K562 (cell line): ENCODE results near the gene MLH3. TPM values are rescaled to one million over a fixed set of nuclear protein-coding genes. Genes with fewer than 3 reads are reported as not detected.

ENCODE experiments used
- BCLAF1 ChIP-seq, 2 experiments: fragments of 450-650 bp in 1 of 2; IDR thresholded peaks; 2 replicates each; pipeline ENCODE4 v1.6.1; 2011 to 2017; ENCODE audit warnings: low read depth in 2 of 2, antibody characterized with exemption in 1 of 2, borderline replicate concordance in 1 of 2, low read length in 1 of 2, mild to moderate bottlenecking in 1 of 2, mixed read lengths in 1 of 2; ENCODE audit not compliant: control insufficient read depth in 1 of 2
- BHLHE40 ChIP-seq: IDR thresholded peaks from 2 replicates; pipeline ENCODE4 v1.6.1; 2011; ENCODE audit warnings: low read length, improper control_type of control experiment
- FOXA1 ChIP-seq: fragments of 450-650 bp; IDR thresholded peaks from 2 replicates; pipeline ENCODE4 v1.6.1; 2016; ENCODE audit warnings: mild to moderate bottlenecking, borderline replicate concordance
- FOXP1 ChIP-seq: sonication (generic); formaldehyde crosslinking; IDR thresholded peaks from 2 replicates; pipeline ENCODE4 v1.8.0; 2022; ENCODE audit warnings: mild to moderate bottlenecking, missing genetic modification reagents
- HDAC1 ChIP-seq, 2 experiments: fragments of 450-650 bp; IDR thresholded peaks; 2 replicates each; pipeline ENCODE4 v1.6.1; 2016 to 2017; ENCODE audit warnings: inconsistent platforms in 1 of 2, mild to moderate bottlenecking in 1 of 2, moderate library complexity in 1 of 2
- MEIS2 ChIP-seq: fragments of 450-650 bp; IDR thresholded peaks from 2 replicates; pipeline ENCODE4 v1.6.1; 2014; ENCODE audit warnings: mild to moderate bottlenecking; ENCODE audit not compliant: partially characterized antibody
- MXI1 ChIP-seq: IDR thresholded peaks from 2 replicates; pipeline ENCODE4 v1.6.1; 2011; ENCODE audit warnings: low read depth, mild to moderate bottlenecking, improper control_type of control experiment, low read length
- MYBL2 ChIP-seq, 2 experiments: fragments of 450-650 bp in 1 of 2; sonication (generic) in 1 of 2; formaldehyde crosslinking in 1 of 2; IDR thresholded peaks; 2 replicates each; pipeline versions ENCODE4 v1.6.1 to v1.8.1; 2017 to 2022; ENCODE audit warnings: borderline replicate concordance in 1 of 2, inconsistent platforms in 1 of 2, low read depth in 1 of 2, mild to moderate bottlenecking in 1 of 2, missing genetic modification reagents in 1 of 2, moderate library complexity in 1 of 2
- POLR2AphosphoS5 ChIP-seq: IDR thresholded peaks from 2 replicates; pipeline ENCODE4 v1.6.1; 2011; ENCODE audit warnings: mild to moderate bottlenecking, low read depth, low read length, moderate library complexity; ENCODE audit not compliant: control insufficient read depth, insufficient read depth
- SNIP1 ChIP-seq: fragments of 450-650 bp; IDR thresholded peaks from 2 replicates; pipeline ENCODE4 v1.7.1; 2017; ENCODE audit warnings: low read depth, mild to moderate bottlenecking
- SNRNP70 ChIP-seq: fragments of 200-400 bp; formaldehyde crosslinking; optimal IDR thresholded peaks from 2 replicates; pipeline ENCODE3; 2017; ENCODE audit warnings: low read depth, low read length
- TAF1 ChIP-seq: IDR thresholded peaks from 2 replicates; pipeline ENCODE4 v1.6.1; 2011; ENCODE audit warnings: mild to moderate bottlenecking, low read length, moderate library complexity; ENCODE audit not compliant: insufficient read depth, control insufficient read depth, severe bottlenecking; ENCODE audit errors: extremely low read depth
- ZBTB11 ChIP-seq, 3 experiments: fragments of 200-800 bp in 1 of 3; fragments of 250-450 bp in 1 of 3; fragments of 450-650 bp in 1 of 3; sonication (Bioruptor Pico) in 1 of 3; sonication (Bioruptor generic) in 1 of 3; formaldehyde crosslinking in 1 of 3; IDR thresholded peaks; 2 replicates each; pipeline versions ENCODE4 v1.6.1 to v1.8.0; 2016 to 2022; ENCODE audit warnings: mild to moderate bottlenecking in 2 of 3, missing genetic modification characterization in 2 of 3, missing compliant biosample characterization in 1 of 3, moderate library complexity in 1 of 3
- ZNF395 ChIP-seq: fragments of 200-800 bp; sonication (Bioruptor generic); IDR thresholded peaks from 2 replicates; pipeline ENCODE4 v1.6.1; 2017; ENCODE audit warnings: missing genetic modification characterization, missing compliant biosample characterization
- ZNF41 ChIP-seq: fragments of 250-450 bp; sonication (Bioruptor Pico); conservative IDR thresholded peaks from 2 replicates; pipeline ENCODE4 v1.4.0; 2020; ENCODE audit warnings: mild to moderate bottlenecking
- ZNF583 ChIP-seq: fragments of 250-450 bp; sonication (Bioruptor Pico); IDR thresholded peaks from 2 replicates; pipeline ENCODE4 v1.4.0; 2020
- polyA plus RNA-seq, 8 experiments: library from polyadenylated mRNA; depleted of rRNA in 4 of 8; stranded (reverse) in 5 of 8; unstranded in 3 of 8; fragments of >200 nt; fragmentation: Nextera tagmentation in 2 of 8; fragmentation: Illumina TruSeq in 1 of 8; extraction: Ambion mirVana in 2 of 8; extraction: Trizol in 1 of 8; gene quantifications; 2 replicates each; pipeline versions ENCODE4 v1.2.1 to v1.2.3, GENCODE V29; 2011 to 2014; ENCODE audit warnings: inconsistent platforms in 1 of 8, missing spikeins in 1 of 8
- total RNA-seq, 7 experiments: library from RNA; depleted of rRNA in 6 of 7; stranded (reverse); fragments of >200 nt in 6 of 7; fragmentation: Illumina TruSeq in 2 of 7; extraction: Trizol in 2 of 7; gene quantifications; 2 replicates each; pipeline versions ENCODE4 v1.2.1 to v1.2.3, GENCODE V29; 2011 to 2021; ENCODE audit warnings: low replicate concordance in 1 of 7

The MLH3 gene
- total and polyA plus RNA-seq, 9 of the 15 experiments (the other 6 are each of a cell fraction or from before 2014, with no cell fraction given), result 5.9 to 15.3 (median 10.7) TPM

- peak; percentile 41; the same call in 1 of the 2 replicates for TF ChIP-seq SNIP1
- no peak for TF ChIP-seq ZBTB11 (CRISPR knock-in tag; IDR thresholded peaks at IDR 0.05)
- no peak for TF ChIP-seq MXI1
- no peak for TF ChIP-seq TAF1
- peak; percentile 93 for TF ChIP-seq MEIS2
- peak; percentile 12 for TF ChIP-seq BHLHE40
- TF ChIP-seq BCLAF1 (IDR thresholded peaks at IDR 0.05; ENCODE audit: borderline replicate concordance in 1 of 2, control insufficient read depth in 1 of 2, low read depth in 2 of 2, low read length in 1 of 2), result no peak
- TF ChIP-seq FOXP1 (CRISPR knock-in tag), result peak; percentile 36; the same call in 1 of the 2 replicates
- 0 out of 2 replicates have a peak, but pooled peaks have one; percentile 67 for TF ChIP-seq ZNF395
- peak in 1 of 2 experiments; percentile 26; a peak in 1 of 4 replicates for TF ChIP-seq HDAC1 (IDR thresholded peaks at IDR 0.05)
- TF ChIP-seq SNRNP70, result no peak
- TF ChIP-seq FOXA1, result no peak
- TF ChIP-seq ZNF41 (CRISPR knock-in tag), result 0 out of 2 replicates have a peak, but pooled peaks have one; percentile 16
- 0 out of 2 replicates have a peak, but pooled peaks have one; percentile 27 for TF ChIP-seq ZNF583 (CRISPR knock-in tag)
- no peak for TF ChIP-seq MYBL2 (IDR thresholded peaks at IDR 0.05; ENCODE audit: low read depth)
- no peak for TF ChIP-seq MYBL2 (CRISPR knock-in tag; IDR thresholded peaks at IDR 0.05; ENCODE audit: borderline replicate concordance)
- TF ChIP-seq POLR2AphosphoS5, result 0 out of 2 replicates have a peak, but pooled peaks have one; percentile 36
Measured at GRCh38 chr14:75050852-75051555, at the start of gene MLH3 (continued).
